HG03342 (cell line): ENCODE data around the gene YPEL3.
"Not testable (repeated sequence)": the region's sequence is repeated elsewhere in the genome, so short reads cannot be mapped to it uniquely, and the experiment has no call there.

Experiments used
- ATAC-seq: cut with Tn5 transposase; IDR thresholded peaks from one replicate; pipeline ENCODE4 v1.9.1; 2021; ENCODE audit warnings: mild to moderate bottlenecking, moderate library complexity; ENCODE audit not compliant: unreplicated experiment

The YPEL3 gene

GRCh38 chr16:30096105-30096861 lies at the start of gene YPEL3:
Gene YPEL3, minus strand, starts transcription at chr16:30096213. Its CDS starts 731 bp downstream, at chr16:30095482.
- peak; percentile 49 for ATAC-seq

DNA sequence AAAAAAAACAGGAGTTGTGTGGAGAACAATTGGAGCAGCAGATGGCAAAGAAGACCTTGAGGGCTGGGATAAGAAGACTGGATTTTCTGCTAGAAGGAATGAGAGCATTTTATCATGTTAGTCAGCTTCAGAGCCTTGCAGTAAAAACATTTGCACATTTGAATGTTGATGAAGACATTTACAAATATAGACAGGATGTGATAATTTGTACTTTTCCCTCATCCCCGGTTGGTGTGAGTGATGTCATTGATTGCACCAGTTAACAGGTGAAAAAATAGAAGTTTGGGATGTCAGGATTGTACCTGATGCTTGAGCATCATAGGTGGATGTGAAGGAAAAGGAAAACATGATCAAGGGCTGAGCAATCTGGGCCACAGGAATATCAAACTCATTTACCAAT lies 49.6 kb upstream of the YPEL3 start:
- no peak for ATAC-seq

DNA sequence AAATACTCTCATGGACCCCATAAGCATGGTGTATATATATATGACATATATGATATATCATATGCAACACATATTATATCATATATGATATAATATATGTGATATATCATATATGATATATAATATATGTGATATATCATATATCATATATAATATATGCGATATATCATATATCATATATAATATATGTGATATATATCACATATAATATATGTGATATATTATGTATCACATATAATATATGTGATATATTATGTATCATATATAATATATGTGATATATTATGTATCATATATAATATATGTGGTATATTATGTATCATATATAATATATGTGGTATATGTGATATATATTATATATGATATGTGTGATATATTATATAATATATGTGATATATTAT lies 48.9 kb upstream of the YPEL3 start:
- no peak for ATAC-seq

DNA sequence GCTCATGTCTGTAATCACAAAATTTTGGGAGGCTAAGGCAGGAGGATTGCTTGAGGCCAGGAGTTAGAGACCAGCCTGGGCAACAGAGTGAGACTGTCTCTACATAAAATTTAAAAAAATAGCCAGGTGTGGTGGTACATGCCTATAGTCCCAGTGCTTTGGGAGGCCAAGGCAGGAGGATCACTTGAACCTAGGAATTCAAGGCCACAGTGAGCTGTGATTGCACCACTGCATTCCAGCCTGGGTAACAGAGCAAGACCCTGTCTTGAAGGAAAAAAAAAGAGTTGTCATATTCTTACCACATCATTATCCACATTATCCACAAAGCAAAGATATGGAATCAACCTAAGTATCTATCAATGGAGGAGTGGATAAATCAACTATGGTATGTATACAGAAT lies 48.0 kb upstream of the YPEL3 start:
- ATAC-seq = no peak

- no peak for ATAC-seq
Observed at GRCh38 chr16:30143347-30143702, 47.3 kb upstream of the YPEL3 start.

- ATAC-seq = no peak
Observed at GRCh38 chr16:30142672-30143346, 46.8 kb upstream of the YPEL3 start.

DNA sequence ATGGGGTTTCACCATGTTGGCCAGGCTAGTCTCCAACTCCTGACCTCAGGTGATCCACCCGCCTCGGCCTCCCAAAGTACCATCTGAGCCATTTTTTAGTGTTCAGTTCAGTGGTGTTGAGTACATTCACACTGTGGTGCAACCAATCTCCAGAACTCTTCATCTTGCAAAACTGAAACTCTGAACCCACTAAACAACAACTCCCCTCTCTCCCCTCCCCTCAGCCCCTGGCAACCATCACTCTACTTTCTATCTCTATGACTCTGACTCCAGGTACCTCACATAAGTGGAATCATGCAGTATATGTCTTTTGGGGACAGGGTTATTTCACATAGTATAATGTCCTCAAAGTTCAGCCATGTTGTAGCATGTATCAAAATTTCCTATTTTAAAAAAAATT lies 45.7 kb upstream of the YPEL3 start:
- ATAC-seq = no peak

- ATAC-seq = no peak
Observed at GRCh38 chr16:30139583-30140481, 43.8 kb upstream of the YPEL3 start.

DNA sequence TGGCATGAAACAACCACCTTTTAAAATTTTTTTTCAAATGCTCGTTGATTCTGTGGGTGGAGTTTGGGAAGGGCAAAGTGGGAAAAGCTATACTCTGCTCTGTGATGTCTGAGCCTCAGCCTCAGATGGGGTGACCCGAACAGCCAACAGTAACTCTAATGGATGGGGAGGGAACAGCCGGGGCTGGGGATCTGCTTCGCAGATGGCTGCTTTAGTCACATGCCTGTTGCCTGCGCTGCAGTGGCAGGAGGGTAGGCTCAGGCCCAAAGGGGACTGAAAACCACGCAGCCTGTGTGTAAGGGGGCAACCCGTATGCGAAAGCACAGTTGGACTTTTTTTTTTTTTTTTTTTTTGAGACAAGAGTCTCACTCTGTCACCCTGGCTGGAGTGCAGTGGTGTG lies 41.9 kb upstream of the YPEL3 start:
- no peak for ATAC-seq

- no peak for ATAC-seq
Observed at GRCh38 chr16:30136971-30137605, 41.1 kb upstream of the YPEL3 start.

- no peak for ATAC-seq
Observed at GRCh38 chr16:30132591-30132990, 36.6 kb upstream of the YPEL3 start.

GRCh38 chr16:30131869-30132475 lies 36.0 kb upstream of the YPEL3 start:
- ATAC-seq = no peak

DNA sequence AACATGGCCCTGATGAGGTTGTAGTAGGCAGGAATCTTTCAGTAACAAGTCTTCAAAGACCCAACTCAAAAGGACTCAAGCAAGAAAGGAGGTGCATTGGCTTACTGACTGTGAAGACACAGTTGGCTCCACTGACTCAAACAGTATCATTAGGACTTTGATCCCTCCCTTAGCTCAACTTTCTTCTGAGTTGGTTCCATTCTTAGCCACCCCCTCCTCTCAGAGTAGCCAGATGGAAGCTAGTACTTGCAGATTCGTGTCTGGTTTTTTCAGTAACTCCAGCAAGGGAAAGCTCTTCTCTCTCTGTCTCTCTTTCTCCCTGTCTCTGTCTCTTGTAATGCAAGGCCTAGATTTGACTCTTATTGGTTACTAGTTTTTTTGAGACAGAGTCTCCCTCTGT lies 32.0 kb upstream of the YPEL3 start:
- ATAC-seq = no peak

DNA sequence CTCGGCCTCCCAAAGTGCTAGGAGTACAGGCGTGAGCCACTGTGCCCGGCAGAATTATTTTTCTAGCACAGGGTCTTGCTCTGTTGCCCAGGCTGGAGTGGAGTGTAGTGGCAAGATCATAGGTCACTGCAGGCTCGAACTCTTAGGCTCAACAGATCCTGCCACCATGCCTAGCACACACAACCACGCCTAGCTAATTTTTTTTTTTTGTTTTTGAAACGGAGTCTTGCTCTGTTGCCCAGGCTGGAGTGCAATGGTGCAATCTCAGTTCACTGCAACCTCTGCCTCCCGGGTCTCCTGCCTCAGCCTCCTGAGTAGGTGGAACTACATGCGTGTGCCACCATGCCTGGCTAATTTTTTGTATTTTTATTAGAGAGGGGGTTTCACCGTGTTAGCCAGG lies 29.7 kb upstream of the YPEL3 start:
- ATAC-seq = not testable (repeated sequence)

DNA sequence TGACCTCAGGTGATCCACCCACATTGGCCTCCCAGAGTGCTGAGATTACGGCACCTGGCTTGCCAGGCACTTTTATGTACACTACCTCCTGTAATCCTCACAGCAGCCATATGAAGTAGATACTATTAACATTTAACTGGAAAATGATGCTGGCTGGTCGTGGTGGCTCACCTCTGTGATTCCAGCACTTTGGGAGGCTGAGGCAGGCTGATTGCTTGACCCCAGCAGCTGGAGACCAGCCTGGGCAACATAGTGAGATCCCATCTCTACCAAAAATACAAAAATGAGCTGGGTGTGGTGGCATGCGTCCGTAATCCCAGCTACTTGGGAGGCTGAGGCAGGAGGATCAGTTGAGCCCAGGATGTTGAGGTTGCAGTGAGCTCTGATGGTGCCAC lies 29.0 kb upstream of the YPEL3 start:
- ATAC-seq = no peak

- no peak for ATAC-seq
Observed at GRCh38 chr16:30122604-30123160, 26.7 kb upstream of the YPEL3 start.

DNA sequence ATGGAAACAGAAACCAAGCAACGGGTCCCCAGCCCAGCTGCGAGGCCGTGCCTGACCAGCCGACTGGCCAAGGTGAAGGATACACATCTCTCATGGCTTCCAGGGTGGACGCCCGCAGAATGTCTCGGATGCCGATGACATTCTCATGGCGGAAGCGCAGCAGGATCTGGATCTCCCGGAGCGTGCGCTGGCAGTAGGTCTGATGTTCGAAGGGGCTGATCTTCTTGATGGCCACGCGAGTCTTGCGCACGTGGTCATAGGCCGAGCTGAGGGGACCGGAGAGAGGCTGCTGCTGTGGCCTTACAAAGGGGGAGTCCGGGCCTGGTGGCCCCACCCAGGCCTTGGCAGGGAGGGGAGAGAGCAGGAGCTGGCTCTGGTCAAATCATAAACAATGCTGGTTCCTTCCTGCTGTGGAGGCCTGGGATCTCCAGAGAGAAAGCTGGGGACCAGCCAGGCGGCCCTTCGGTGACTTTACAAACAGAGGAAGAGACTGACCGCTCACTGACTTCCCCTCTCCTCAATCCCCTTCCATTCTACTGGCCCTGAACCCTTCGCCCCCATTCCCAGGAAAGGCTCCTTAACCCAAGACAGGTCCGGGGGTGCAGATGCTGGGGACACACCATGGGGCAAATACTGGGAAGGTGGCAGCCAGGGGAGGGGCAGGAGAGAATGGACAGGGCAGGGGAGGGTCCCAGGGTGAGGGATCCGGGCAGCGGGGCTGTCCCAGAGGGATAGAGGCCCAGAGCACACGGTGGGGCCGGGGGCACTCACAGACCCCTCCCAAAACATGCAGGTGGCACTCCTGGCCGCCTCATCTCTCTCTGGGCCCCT lies 25.9 kb upstream of the YPEL3 start:
- ATAC-seq = no peak

DNA sequence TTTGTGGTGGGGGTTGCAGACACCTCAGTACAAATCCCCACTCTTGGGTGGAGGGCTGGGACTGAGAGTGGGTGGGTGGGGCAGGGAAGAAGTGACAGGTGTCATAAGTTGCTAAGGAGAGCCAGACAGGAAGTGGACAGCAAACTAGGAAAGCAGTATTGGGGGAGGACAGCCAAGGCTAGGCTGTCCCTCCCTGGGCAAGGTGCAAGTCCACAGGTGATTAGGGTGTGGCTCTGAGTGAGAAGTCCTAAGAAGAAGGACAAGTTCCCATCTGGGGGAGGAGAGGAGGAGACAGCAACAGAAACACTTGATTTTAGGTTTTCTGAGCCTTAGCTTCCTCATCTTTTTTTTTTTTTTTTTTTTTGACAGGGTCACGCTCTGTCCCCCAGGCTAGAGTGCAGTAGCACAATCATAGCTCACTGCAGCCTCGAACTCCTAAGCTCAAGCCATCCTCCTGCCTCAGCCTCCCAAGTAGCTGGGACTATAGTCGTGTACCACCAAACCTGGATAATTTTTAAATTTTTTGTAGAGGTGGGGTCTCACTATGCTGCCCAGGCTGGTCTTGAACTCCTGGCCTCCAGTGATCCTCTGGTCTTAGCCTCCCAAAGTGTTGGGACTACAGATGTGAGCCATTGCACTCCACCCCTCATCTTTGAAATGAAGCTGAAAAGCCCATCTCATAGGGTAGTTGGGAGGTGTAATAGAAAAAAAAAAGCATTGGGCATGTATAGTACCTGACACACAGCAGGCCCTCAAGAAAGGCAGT lies 24.5 kb upstream of the YPEL3 start:
- no peak for ATAC-seq

- ATAC-seq = no peak
Observed at GRCh38 chr16:30119428-30119827, 23.4 kb upstream of the YPEL3 start.
